Urinary bladder (tissue), 4 donors: ENCODE results near the gene DR1. TPM values are rescaled to one million over a fixed set of nuclear protein-coding genes. Genes with fewer than 3 reads are reported as not detected.
A peak's percentile ranks its signal among the peaks of the same experiment; 100 is the strongest.

Experiments
- DNase-seq: peaks from one replicate; pipeline ENCODE4 v3.0.0-alpha.2; 2015; ENCODE audit errors: extremely low spot score
- H3K27ac ChIP-seq: one replicate; pipeline ENCODE4 v1.5.1; 2013; ENCODE audit warnings: low read depth, mild to moderate bottlenecking, moderate library complexity
- H3K36me3 ChIP-seq: one replicate; pipeline ENCODE4 v1.6.1; 2013; ENCODE audit warnings: mild to moderate bottlenecking, moderate library complexity; ENCODE audit not compliant: insufficient read depth
- H3K4me1 ChIP-seq: one replicate; pipeline ENCODE4 v1.6.1; 2013; ENCODE audit warnings: mild to moderate bottlenecking, moderate library complexity; ENCODE audit not compliant: insufficient read depth
- H3K4me3 ChIP-seq: one replicate; pipeline ENCODE4 v1.5.1; 2013; ENCODE audit warnings: low read depth, low read length
- WGBS: extraction: QIAGEN DNeasy Blood & Tissue Kit; methylation state at CpG from one replicate; pipeline ENCODE4 v1.1.7; 2013; 5-methylcytosine and 5-hydroxymethylcytosine counted together
- polyA plus RNA-seq: library from polyadenylated mRNA; stranded (reverse); fragments of 200-250 nt; gene quantifications from one replicate; pipeline ENCODE4 v1.2.3, GENCODE V29; 2013
- total RNA-seq: library from RNA; depleted of rRNA; stranded (reverse); fragments of >200 nt; gene quantifications from one replicate; pipeline ENCODE4 v1.2.3, GENCODE V29; 2014
- donor health status: healthy with polysubstance abuse.
- donor health status: healthy.

Gene DR1
- total RNA-seq = 47.4 TPM
- 23.1 TPM for polyA plus RNA-seq

- peak within 1 kb of the TSS; percentile 92 for H3K27ac ChIP-seq
- no peaks in the 10 kb centered on the region for H3K4me1 ChIP-seq
- peak within 1 kb of the TSS; percentile 95 for H3K4me3 ChIP-seq
- no peaks in the 10 kb centered on the region for H3K36me3 ChIP-seq
- under 1% methylated on average over 80 of the region's 80 CpGs for WGBS
- DNase-seq = peak; percentile 86
Measured at GRCh38 chr1:93345633-93346420, at the start of gene DR1. DR1 (plus strand) TSS chr1:93345907; CDS start chr1:93346646, 739 bp downstream.

GRCh38 chr1:93296555-93297154 is 49.1 kb upstream of the DR1 start:
- H3K27ac ChIP-seq = no peak overlapping the region
- H3K36me3 ChIP-seq = no peaks in the 10 kb centered on the region
- H3K4me1 ChIP-seq = no peaks in the 10 kb centered on the region
- DNase-seq = no peak
- 75% methylated on average over 3 of the region's 3 CpGs for WGBS
- no peak overlapping the region for H3K4me3 ChIP-seq

- H3K36me3 ChIP-seq = no peaks in the 10 kb centered on the region
- 76% methylated on average over 1 of the region's 1 CpG for WGBS
Measured at GRCh38 chr1:93301131-93301530, 44.6 kb upstream of the DR1 start.

GRCh38 chr1:93302078-93302477 is 43.6 kb upstream of the DR1 start:
- H3K36me3 ChIP-seq = no peaks in the 10 kb centered on the region
- 81% methylated on average over 5 of the region's 5 CpGs for WGBS
- no peak overlapping the region for H3K4me3 ChIP-seq
- no peak for DNase-seq
- no peak overlapping the region for H3K27ac ChIP-seq
- no peaks in the 10 kb centered on the region for H3K4me1 ChIP-seq

More at GRCh38 chr1:93301131-93301530, 44.6 kb upstream of the DR1 start:
- DNase-seq = no peak
- no peak overlapping the region for H3K27ac ChIP-seq
- no peaks in the 10 kb centered on the region for H3K4me1 ChIP-seq
- H3K4me3 ChIP-seq = no peak overlapping the region

GRCh38 chr1:93304716-93305138 is 41.0 kb upstream of the DR1 start:
- Histone ChIP-seq H3K27ac (no peak overlapping the region), H3K4me3 (no peak overlapping the region), H3K4me1 (no peaks in the 10 kb centered on the region), H3K36me3 (no peaks in the 10 kb centered on the region)
- DNase-seq = no peak
- WGBS = 27% methylated on average over 2 of the region's 2 CpGs

- Histone ChIP-seq H3K36me3 (no peaks in the 10 kb centered on the region), H3K4me1 (no peaks in the 10 kb centered on the region), H3K27ac (no peak overlapping the region), H3K4me3 (no peak overlapping the region)
- no peak for DNase-seq
Measured at GRCh38 chr1:93306920-93307319, 38.8 kb upstream of the DR1 start.

GRCh38 chr1:93313026-93313425 is 32.7 kb upstream of the DR1 start:
- no peak for DNase-seq
- no peaks in the 10 kb centered on the region for H3K36me3 ChIP-seq
- no peak overlapping the region for H3K27ac ChIP-seq
- no peak overlapping the region for H3K4me3 ChIP-seq
- H3K4me1 ChIP-seq = no peaks in the 10 kb centered on the region
- 71% methylated on average over 4 of the region's 4 CpGs for WGBS

- Histone ChIP-seq H3K27ac (no peak overlapping the region), H3K4me1 (no peaks in the 10 kb centered on the region), H3K4me3 (no peak overlapping the region), H3K36me3 (no peaks in the 10 kb centered on the region)
- DNase-seq = no peak
- WGBS = 73% methylated on average over 2 of the region's 2 CpGs
Measured at GRCh38 chr1:93317207-93317606, 28.5 kb upstream of the DR1 start.

- DNase-seq = no peak
- Histone ChIP-seq H3K4me3 (no peak overlapping the region), H3K36me3 (no peaks in the 10 kb centered on the region), H3K27ac (no peak overlapping the region), H3K4me1 (no peaks in the 10 kb centered on the region)
- WGBS = 97% methylated on average over 2 of the region's 2 CpGs
Measured at GRCh38 chr1:93317943-93318342, 27.8 kb upstream of the DR1 start.

- H3K27ac ChIP-seq = no peak overlapping the region
- WGBS = 99% methylated on average over 1 of the region's 1 CpG
- no peaks in the 10 kb centered on the region for H3K4me1 ChIP-seq
- H3K36me3 ChIP-seq = no peaks in the 10 kb centered on the region
- DNase-seq = no peak
- H3K4me3 ChIP-seq = no peak overlapping the region
Measured at GRCh38 chr1:93321720-93322119, 24.0 kb upstream of the DR1 start.

GRCh38 chr1:93322349-93322748 is 23.4 kb upstream of the DR1 start:
- no peaks in the 10 kb centered on the region for H3K4me1 ChIP-seq
- H3K4me3 ChIP-seq = no peak overlapping the region
- WGBS = 96% methylated on average over 3 of the region's 3 CpGs
- no peaks in the 10 kb centered on the region for H3K36me3 ChIP-seq
- peak; percentile 56 for DNase-seq
- peak overlapping the region; percentile 32 for H3K27ac ChIP-seq

- no peak overlapping the region for H3K4me3 ChIP-seq
- 55% methylated on average over 3 of the region's 3 CpGs for WGBS
- no peaks in the 10 kb centered on the region for H3K36me3 ChIP-seq
- H3K4me1 ChIP-seq = no peaks in the 10 kb centered on the region
- DNase-seq = no peak
- no peak overlapping the region for H3K27ac ChIP-seq
Measured at GRCh38 chr1:93323185-93323820, 22.4 kb upstream of the DR1 start.

- no peak overlapping the region for H3K27ac ChIP-seq
Measured at GRCh38 chr1:93324486-93325464, 20.9 kb upstream of the DR1 start.

More at GRCh38 chr1:93324486-93325464, 20.9 kb upstream of the DR1 start:
- H3K4me3 ChIP-seq = no peak overlapping the region
- H3K36me3 ChIP-seq = no peaks in the 10 kb centered on the region
- WGBS = 47% methylated on average over 8 of the region's 8 CpGs
- no peaks in the 10 kb centered on the region for H3K4me1 ChIP-seq
- DNase-seq = no peak
